Astrocyte of the cerebellum (primary cell): ENCODE results near the gene PAX5.

ENCODE experiments used
- DNase-seq: peaks from one replicate; pipeline ENCODE4 v3.0.0-alpha.2; 2011; ENCODE audit warnings: low read depth
- H3K4me3 ChIP-seq: 2 replicates; pipeline ENCODE4 v1.5.1; 2011; ENCODE audit warnings: mild to moderate bottlenecking, low read depth, low read length, moderate library complexity
- CTCF ChIP-seq: IDR thresholded peaks from 2 replicates; pipeline ENCODE4 v1.5.1; 2012; ENCODE audit warnings: low read length, low read depth, moderate library complexity, mild to moderate bottlenecking; ENCODE audit errors: missing control alignments
- in situ Hi-C: cut with HindIII; loops from 2 replicates; pipeline ENCODE4 v1.10.0; 2017; ENCODE audit warnings: low sequenced_read_pairs

The PAX5 gene

GRCh38 chr9:36961051-36961450 is 73.0 kb downstream of the PAX5 start:
- in situ Hi-C loops: no loop called here
- H3K4me3 ChIP-seq: no peak overlapping the region
- TF ChIP-seq CTCF: no peak
- no peak for DNase-seq

GRCh38 chr9:36960575-36960955 is 73.5 kb downstream of the PAX5 start:
- no peak overlapping the region for H3K4me3 ChIP-seq
- in situ Hi-C loops: no loop called here
- DNase-seq: no peak
- TF ChIP-seq CTCF: no peak

DNA sequence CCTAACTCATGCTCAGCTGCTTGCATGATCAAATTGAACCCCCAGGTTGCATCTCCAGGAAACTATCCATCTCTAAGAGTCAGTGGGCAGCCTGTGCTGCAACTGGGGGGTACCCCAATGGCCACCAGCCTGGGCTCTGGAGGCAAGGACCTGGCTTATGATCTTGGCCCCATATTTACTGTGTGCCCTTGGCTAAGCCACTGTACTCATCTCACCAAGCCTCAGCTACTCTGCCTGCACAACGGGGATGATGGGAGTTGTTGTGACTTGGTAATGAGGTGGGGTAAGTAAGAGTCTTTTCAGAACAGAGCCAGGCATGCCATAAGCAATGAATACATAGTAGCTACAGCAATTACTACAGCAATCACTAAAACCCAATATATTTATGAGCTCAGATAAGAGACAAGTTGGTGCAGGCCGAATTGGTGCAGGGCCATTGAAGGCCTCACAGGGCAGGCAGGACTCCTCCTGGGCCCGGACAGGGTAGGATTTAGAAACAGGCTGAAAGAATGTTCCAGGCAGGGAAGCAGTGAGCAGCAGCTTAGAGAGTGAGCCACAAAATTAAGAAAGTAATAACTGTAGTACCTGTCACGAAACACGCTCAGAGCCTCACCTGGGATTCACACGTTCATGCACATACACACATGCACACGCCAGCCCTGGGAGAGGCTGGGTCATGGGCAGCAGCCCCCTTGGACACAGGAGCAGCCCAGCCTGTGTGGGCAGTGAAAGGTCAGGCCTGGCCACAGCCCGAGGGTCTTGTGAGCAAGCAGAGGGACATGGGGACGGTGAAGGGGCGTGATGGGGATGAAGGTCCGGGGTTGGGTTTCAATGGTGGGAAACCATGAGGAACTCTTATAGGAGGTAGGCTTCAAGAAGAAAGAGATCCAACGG is 74.1 kb downstream of the PAX5 start:
- in situ Hi-C loops: loop anchor here (5.0 kb wide), 1 partner anchor 53 kb away; no protein-coding TSS in a partner anchor
- no peak for TF ChIP-seq CTCF
- no peak for DNase-seq
- no peak overlapping the region for H3K4me3 ChIP-seq

DNA sequence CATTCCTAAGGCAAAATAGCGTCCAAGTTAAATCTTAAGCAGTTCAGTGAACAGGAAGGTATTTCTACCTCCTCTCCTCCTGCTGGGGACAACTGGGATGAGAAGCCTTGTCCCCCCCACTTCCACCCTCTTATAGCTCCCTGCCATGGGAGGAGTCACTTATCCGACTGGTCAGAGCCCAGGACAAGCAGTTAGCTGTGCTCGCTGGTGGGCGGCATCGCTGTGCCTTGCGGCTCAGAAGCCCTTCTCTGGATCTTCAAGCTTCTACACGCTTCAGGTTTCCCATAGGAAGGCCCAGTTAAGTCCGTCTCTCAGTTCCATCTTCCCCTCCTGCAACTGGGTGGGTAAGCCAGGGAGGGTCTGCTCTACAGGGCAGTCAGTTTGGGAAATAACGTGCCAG is 77.2 kb downstream of the PAX5 start:
- in situ Hi-C loops: loop anchor here (5.0 kb wide), 1 partner anchor 50 kb away; no protein-coding TSS in a partner anchor
- H3K4me3 ChIP-seq: no peak overlapping the region
- TF ChIP-seq CTCF: no peak
- no peak for DNase-seq

DNA sequence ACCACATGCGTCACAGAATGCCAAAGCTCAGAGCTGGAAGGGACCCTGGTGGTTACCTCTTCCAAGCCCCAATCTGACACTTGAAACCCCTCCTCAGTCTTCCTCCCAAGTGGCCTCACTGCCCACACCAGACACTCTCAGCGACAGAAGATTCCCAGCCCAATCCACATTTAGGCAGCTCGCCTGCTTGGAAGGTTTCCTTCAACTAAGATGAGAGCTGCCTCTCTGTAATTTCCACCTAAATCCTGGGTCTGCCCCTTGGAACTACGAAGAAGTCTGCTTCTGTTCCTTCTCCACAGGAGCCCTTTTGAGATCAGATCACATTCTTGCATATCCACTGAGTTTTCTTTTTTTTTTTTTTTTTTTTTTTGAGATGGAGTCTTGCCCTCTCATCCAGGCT is 83.7 kb downstream of the PAX5 start:
- in situ Hi-C loops: no loop called here
- no peak overlapping the region for H3K4me3 ChIP-seq
- DNase-seq: no peak
- TF ChIP-seq CTCF: no peak

DNA sequence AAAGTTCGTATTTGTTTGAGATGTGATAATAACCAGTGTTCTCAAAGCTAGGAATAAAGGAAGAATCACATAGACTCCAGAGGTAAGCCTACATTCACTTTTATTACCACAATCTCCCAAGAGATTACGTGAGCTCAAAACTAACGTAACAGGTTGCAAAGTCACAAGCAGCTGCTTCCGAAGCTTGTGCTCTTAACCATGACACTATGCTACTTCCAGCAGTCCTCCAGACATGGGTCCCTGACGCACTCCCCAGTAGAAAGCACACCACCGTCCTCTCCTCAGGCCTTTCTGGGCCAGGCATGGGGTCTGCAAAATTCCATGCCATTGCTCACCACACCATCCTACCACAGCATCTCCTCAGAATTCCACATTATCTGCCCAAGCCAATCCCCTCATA is 84.6 kb downstream of the PAX5 start:
- no peak overlapping the region for H3K4me3 ChIP-seq
- no peak for DNase-seq
- TF ChIP-seq CTCF: no peak
- in situ Hi-C loops: no loop called here
